ENCODE measurements around the gene USPL1. TPM values are rescaled to one million over a fixed set of nuclear protein-coding genes. Genes with fewer than 3 reads are reported as not detected.

USPL1 gene
- total RNA-seq, 1 donor from 2014 or later: 42.5 TPM

DNA sequence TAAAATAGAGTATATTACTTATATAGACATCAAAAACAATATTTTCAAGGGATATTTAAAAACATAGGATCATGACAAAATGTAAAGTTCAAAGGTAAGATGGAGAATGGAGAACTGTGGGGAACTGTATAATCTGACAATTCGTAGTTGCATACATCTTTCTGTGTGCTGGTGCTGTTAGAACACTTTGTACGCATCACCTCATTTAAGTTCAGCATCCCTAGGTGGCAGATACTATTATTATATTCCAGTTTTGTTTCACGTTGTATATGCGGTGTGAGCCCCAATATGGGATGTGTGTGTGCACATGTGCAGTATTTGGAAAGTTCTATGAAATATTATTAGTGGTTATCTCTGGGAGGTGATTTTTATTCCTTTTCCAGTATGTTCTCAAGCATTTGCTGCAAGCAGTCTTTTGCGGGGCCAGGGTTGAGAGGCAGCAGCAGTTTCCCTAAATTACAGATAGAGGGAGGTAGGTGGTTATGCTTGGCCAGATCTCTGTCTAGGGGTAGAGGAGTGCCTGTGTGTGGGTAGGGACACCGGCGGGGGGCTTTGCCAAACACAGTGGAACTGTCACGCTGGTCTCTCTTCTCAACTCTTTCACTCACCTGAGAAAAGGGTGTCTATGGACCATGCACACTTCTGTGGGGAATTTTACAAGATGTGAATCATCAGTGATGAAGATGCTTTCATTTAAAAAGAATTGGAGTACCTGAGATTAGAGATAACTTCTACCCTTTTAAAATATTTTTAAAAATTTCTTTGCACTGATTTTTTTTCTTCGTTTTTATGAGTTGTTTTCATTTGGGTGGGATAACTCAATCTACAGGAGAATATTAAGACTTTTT, 62.0 kb downstream of the USPL1 start:
- no peak overlapping the region for H3K9ac ChIP-seq
- H3K27me3 ChIP-seq: peaks cover 11% of the 10 kb centered on the region
- H3K9me3 ChIP-seq (ENCODE audit: low read depth): no peaks in the 10 kb centered on the region
- no peak overlapping the region for H3K27ac Mint-ChIP-seq
- H3K4me1 ChIP-seq: no peaks in the 10 kb centered on the region
- peaks cover 3% of the 10 kb centered on the region for H3K9me3 Mint-ChIP-seq
- peaks cover 2% of the 10 kb centered on the region for H3K36me3 Mint-ChIP-seq
- no peak overlapping the region for H2AFZ ChIP-seq (replicated peaks)
- H3K4me3 Mint-ChIP-seq: no peak overlapping the region
- H3K36me3 ChIP-seq: no peaks in the 10 kb centered on the region
- peaks cover 10% of the 10 kb centered on the region for H3K4me1 Mint-ChIP-seq
- no peak overlapping the region for H3K27ac ChIP-seq
- H3F3A ChIP-seq (ENCODE audit: low read depth): no peaks in the 10 kb centered on the region
- H3K79me2 ChIP-seq (ENCODE audit: low read depth): no peaks in the 10 kb centered on the region
- DNase-seq (ENCODE audit: low spot score): peak; percentile 60
- no peak overlapping the region for H3K4me2 ChIP-seq
- no peak overlapping the region for H3K4me3 ChIP-seq
- H4K20me1 ChIP-seq (ENCODE audit: low read depth): no peaks in the 10 kb centered on the region
- H3K27me3 Mint-ChIP-seq (ENCODE audit: insufficient read depth, low read depth): peaks cover 8% of the 10 kb centered on the region
- TF ChIP-seq EZH2phosphoT487 (IDR thresholded peaks at IDR 0.05) (no peak), EZH2 (IDR thresholded peaks at IDR 0.05) (no peak)
- TF ChIP-seq, protein P1, sequence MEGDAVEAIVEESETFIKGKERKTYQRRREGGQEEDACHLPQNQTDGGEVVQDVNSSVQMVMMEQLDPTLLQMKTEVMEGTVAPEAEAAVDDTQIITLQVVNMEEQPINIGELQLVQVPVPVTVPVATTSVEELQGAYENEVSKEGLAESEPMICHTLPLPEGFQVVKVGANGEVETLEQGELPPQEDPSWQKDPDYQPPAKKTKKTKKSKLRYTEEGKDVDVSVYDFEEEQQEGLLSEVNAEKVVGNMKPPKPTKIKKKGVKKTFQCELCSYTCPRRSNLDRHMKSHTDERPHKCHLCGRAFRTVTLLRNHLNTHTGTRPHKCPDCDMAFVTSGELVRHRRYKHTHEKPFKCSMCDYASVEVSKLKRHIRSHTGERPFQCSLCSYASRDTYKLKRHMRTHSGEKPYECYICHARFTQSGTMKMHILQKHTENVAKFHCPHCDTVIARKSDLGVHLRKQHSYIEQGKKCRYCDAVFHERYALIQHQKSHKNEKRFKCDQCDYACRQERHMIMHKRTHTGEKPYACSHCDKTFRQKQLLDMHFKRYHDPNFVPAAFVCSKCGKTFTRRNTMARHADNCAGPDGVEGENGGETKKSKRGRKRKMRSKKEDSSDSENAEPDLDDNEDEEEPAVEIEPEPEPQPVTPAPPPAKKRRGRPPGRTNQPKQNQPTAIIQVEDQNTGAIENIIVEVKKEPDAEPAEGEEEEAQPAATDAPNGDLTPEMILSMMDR (IDR thresholded peaks at IDR 0.05): peak; percentile 60

DNA sequence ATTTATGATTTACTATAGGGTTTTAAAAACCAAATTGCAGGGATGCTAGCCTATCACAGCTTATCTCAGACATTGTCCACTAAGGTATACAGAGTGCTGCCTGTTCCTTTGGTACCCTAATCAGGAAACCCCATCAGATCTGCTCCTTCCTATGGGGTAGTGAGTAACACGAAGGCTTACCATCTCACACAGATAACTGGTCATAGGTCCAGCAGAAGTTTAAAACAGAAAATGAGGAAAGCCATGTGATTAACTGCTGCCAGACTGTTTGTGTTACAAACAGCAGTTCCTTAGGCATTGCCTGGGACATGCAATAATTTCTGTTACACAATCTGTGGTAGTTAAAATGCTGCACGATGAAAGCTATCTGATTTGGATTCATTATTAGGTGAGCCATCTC, 64.1 kb downstream of the USPL1 start:
- H3K4me1 Mint-ChIP-seq: peaks cover 19% of the 10 kb centered on the region
- H3K27me3 Mint-ChIP-seq (ENCODE audit: insufficient read depth, low read depth): peaks cover 7% of the 10 kb centered on the region
- no peak overlapping the region for H3K4me2 ChIP-seq
- H3K79me2 ChIP-seq (ENCODE audit: low read depth): no peaks in the 10 kb centered on the region
- H2AFZ ChIP-seq (replicated peaks): no peak overlapping the region
- H3K4me3 Mint-ChIP-seq: no peak overlapping the region
- H3K36me3 ChIP-seq: no peaks in the 10 kb centered on the region
- no peaks in the 10 kb centered on the region for H3K36me3 Mint-ChIP-seq
- H3K4me3 ChIP-seq: no peak overlapping the region
- no peak for TF ChIP-seq EZH2phosphoT487 (IDR thresholded peaks at IDR 0.05)
- no peak for TF ChIP-seq EZH2 (IDR thresholded peaks at IDR 0.05)
- TF ChIP-seq, protein P1 (IDR thresholded peaks at IDR 0.05): no peak
- H3K9me3 Mint-ChIP-seq: no peaks in the 10 kb centered on the region
- H3K27me3 ChIP-seq: no peaks in the 10 kb centered on the region
- no peak overlapping the region for H3K27ac Mint-ChIP-seq
- H3K9ac ChIP-seq: no peak overlapping the region
- no peaks in the 10 kb centered on the region for H3K9me3 ChIP-seq (ENCODE audit: low read depth)
- H3K27ac ChIP-seq: no peak overlapping the region
- H3K4me1 ChIP-seq: no peaks in the 10 kb centered on the region
- H3F3A ChIP-seq (ENCODE audit: low read depth): no peaks in the 10 kb centered on the region
- DNase-seq (ENCODE audit: low spot score): no peak
- no peaks in the 10 kb centered on the region for H4K20me1 ChIP-seq (ENCODE audit: low read depth)

DNA sequence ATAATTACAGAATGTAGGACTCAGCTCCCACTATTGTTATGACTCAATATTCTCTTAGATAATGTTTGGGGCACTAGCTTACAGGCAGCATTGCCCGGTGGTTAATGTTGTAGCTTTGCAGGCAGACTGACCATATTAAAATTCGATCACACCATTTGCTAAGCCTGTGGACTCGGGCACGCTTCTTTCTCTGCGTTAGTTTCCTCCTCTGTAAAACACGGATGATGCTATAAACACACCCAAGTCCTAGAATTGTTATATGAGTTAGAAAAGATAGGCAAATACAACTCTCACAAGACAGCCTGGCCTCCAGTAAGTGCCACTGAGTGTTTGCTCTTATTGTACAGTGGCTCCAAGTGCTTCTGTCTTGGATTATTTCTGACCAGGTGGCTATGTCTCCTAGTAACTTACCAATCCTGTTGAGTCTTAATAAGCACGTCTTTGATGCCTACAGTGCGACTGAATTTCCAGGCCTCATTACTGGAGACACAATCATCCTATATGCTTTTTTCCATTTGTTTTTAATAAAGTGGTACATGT, 67.7 kb downstream of the USPL1 start:
- Mint-ChIP-seq H3K36me3 (no peaks in the 10 kb centered on the region), H3K9me3 (peaks cover 4% of the 10 kb centered on the region), H3K4me3 (no peak overlapping the region), H3K27me3 (ENCODE audit: insufficient read depth, low read depth) (peaks cover 10% of the 10 kb centered on the region), H3K27ac (no peak overlapping the region), H3K4me1 (peaks cover 16% of the 10 kb centered on the region)
- Histone ChIP-seq H3F3A (ENCODE audit: low read depth) (no peaks in the 10 kb centered on the region), H3K4me2 (no peak overlapping the region), H2AFZ (replicated peaks) (no peak overlapping the region), H3K36me3 (no peaks in the 10 kb centered on the region), H3K4me1 (no peaks in the 10 kb centered on the region), H3K27me3 (no peaks in the 10 kb centered on the region), H3K9me3 (ENCODE audit: low read depth) (no peaks in the 10 kb centered on the region), H4K20me1 (ENCODE audit: low read depth) (no peaks in the 10 kb centered on the region), H3K9ac (no peak overlapping the region), H3K4me3 (no peak overlapping the region), H3K27ac (no peak overlapping the region), H3K79me2 (ENCODE audit: low read depth) (no peaks in the 10 kb centered on the region)
- TF ChIP-seq EZH2phosphoT487 (IDR thresholded peaks at IDR 0.05) (no peak), EZH2 (IDR thresholded peaks at IDR 0.05) (no peak)
- TF ChIP-seq, protein P1 (IDR thresholded peaks at IDR 0.05): no peak
- DNase-seq (ENCODE audit: low spot score): no peak
